ENCODE measurements around the gene MGMT. TPM values are rescaled to one million over a fixed set of nuclear protein-coding genes. Genes with fewer than 3 reads are reported as not detected.

The MGMT gene
- total RNA-seq, 1 experiment from 2014 or later = 21.2 TPM

DNA sequence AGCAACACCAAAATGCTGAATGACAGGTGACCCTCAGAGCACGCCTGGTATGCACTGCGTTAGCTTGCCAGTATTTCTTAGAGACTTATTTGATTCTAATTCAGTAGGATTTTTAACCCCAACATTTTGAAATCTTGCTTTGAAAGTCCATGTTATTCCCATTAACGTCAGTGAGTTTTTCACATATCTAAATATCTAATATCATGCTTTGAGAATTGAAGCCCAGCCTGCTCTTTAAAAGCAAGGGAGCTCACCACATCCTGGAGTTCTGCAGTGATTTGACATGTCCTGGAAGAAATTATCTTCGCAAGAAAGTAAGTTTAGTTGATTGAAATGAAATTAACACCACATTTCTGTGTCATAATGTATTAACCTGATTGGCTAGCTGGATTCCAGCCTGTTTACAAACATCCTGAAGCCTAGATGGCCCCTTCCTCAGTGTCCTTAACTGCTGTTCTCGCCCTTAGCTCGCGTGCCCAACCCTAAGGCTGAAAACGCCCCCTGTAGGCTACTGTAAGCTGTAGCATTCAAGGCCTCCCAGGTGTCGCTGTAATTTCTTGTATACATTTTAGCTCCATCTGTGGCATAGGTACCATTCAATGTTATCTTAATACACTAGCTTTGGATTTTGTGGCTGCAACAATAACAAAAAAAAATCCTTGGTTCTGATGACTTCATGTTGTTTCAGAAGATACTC, 191.5 kb downstream of the MGMT start:
- no peak overlapping the region for H3K4me2 ChIP-seq
- no TSS peak for BruUV-seq (replicated peaks)
- no peaks in the 10 kb centered on the region for H3K79me2 ChIP-seq (ENCODE audit: low read depth)
- no peaks in the 10 kb centered on the region for H3F3A ChIP-seq (ENCODE audit: insufficient read depth, low read depth)
- CTCF ChIA-PET = interaction anchor here (0.5 kb wide), 1 partner anchor 169 kb away, joined by 8 read pairs; no protein-coding TSS in a partner anchor
- no peak overlapping the region for H3K27ac ChIP-seq
- H3K27me3 ChIP-seq (ENCODE audit: insufficient read depth, low read depth) = no peaks in the 10 kb centered on the region
- TF ChIP-seq EZH2 (IDR thresholded peaks at IDR 0.05; ENCODE audit: low read depth) = no peak
- TF ChIP-seq, protein P1, sequence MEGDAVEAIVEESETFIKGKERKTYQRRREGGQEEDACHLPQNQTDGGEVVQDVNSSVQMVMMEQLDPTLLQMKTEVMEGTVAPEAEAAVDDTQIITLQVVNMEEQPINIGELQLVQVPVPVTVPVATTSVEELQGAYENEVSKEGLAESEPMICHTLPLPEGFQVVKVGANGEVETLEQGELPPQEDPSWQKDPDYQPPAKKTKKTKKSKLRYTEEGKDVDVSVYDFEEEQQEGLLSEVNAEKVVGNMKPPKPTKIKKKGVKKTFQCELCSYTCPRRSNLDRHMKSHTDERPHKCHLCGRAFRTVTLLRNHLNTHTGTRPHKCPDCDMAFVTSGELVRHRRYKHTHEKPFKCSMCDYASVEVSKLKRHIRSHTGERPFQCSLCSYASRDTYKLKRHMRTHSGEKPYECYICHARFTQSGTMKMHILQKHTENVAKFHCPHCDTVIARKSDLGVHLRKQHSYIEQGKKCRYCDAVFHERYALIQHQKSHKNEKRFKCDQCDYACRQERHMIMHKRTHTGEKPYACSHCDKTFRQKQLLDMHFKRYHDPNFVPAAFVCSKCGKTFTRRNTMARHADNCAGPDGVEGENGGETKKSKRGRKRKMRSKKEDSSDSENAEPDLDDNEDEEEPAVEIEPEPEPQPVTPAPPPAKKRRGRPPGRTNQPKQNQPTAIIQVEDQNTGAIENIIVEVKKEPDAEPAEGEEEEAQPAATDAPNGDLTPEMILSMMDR (conservative IDR thresholded peaks at IDR 0.05) = peak; percentile 32; the same call in 1 of the 2 replicates
- no peaks in the 10 kb centered on the region for H3K4me1 ChIP-seq (replicated peaks; ENCODE audit: insufficient read depth)
- intact Hi-C loops (cut with micrococcal nuclease; ENCODE audit: unreplicated experiment) = no loop called here
- no peak overlapping the region for H3K4me3 ChIP-seq
- no peak for DNase-seq
- POLR2A ChIA-PET (ENCODE audit: unreplicated experiment) = no interaction called here
- no peak overlapping the region for H2AFZ ChIP-seq
- no peaks in the 10 kb centered on the region for H3K36me3 ChIP-seq (ENCODE audit: low read depth)
- no peaks in the 10 kb centered on the region for H4K20me1 ChIP-seq (ENCODE audit: insufficient read depth)
- H3K9me2 ChIP-seq (ENCODE audit: insufficient read depth) = no peaks in the 10 kb centered on the region
- H3K9me3 ChIP-seq (ENCODE audit: insufficient read depth, low read depth) = no peaks in the 10 kb centered on the region

DNA sequence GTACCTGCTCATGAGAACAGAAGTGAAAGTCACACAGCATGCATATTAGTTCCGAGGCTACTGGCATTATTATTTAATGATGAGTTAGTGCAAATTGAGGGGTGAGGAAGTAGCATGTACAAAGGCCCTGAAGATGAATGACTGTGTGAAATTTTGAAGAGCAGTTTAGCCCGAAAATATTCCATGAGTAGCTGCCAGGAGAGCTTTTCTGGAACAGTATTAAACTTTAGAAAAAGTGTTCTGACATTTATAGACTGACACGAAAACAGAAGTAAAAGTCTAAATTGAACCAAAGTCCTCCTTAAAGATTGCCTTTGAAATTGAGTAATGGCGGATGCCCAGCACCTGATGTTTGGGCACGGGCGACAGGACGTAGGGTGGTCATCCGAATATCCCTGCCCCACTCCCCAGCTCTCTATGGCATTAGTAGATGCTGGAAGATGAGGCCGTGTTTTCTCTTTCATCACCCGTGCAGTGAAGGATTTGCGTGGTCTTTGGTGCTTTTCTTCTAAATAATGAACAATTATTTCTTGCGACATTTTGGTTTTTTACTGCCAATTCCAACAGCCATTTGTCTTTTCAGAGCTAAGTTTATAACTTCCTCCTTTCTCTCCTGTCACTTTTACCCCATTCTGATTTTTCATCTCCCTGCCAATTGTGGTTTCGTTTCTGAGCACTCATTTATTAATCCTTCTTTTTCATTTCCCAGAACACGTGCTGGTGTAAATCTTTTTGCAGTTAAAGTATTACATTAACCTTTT, 192.6 kb downstream of the MGMT start:
- BruUV-seq (replicated peaks) = no TSS peak
- no peaks in the 10 kb centered on the region for H4K20me1 ChIP-seq (ENCODE audit: insufficient read depth)
- H3K4me2 ChIP-seq = no peak overlapping the region
- H3K79me2 ChIP-seq (ENCODE audit: low read depth) = no peaks in the 10 kb centered on the region
- ChIA-PET POLR2A (ENCODE audit: unreplicated experiment) (no interaction called here), CTCF (no interaction called here)
- no peak overlapping the region for H3K27ac ChIP-seq
- no peaks in the 10 kb centered on the region for H3K36me3 ChIP-seq (ENCODE audit: low read depth)
- no peak for DNase-seq
- no peaks in the 10 kb centered on the region for H3K27me3 ChIP-seq (ENCODE audit: insufficient read depth, low read depth)
- TF ChIP-seq, protein P1 (conservative IDR thresholded peaks at IDR 0.05) = no peak
- no peak for TF ChIP-seq EZH2 (IDR thresholded peaks at IDR 0.05; ENCODE audit: low read depth)
- H3K4me1 ChIP-seq (replicated peaks; ENCODE audit: insufficient read depth) = no peaks in the 10 kb centered on the region
- H3F3A ChIP-seq (ENCODE audit: insufficient read depth, low read depth) = no peaks in the 10 kb centered on the region
- no peak overlapping the region for H3K4me3 ChIP-seq
- H3K9me3 ChIP-seq (ENCODE audit: insufficient read depth, low read depth) = no peaks in the 10 kb centered on the region
- no peak overlapping the region for H2AFZ ChIP-seq
- no peaks in the 10 kb centered on the region for H3K9me2 ChIP-seq (ENCODE audit: insufficient read depth)
- intact Hi-C loops (cut with micrococcal nuclease; ENCODE audit: unreplicated experiment) = no loop called here

- Histone ChIP-seq H3K79me2 (ENCODE audit: low read depth) (no peaks in the 10 kb centered on the region), H3K9me3 (ENCODE audit: insufficient read depth, low read depth) (no peaks in the 10 kb centered on the region), H3K4me1 (replicated peaks; ENCODE audit: insufficient read depth) (no peaks in the 10 kb centered on the region), H3K27ac (no peak overlapping the region), H4K20me1 (ENCODE audit: insufficient read depth) (no peaks in the 10 kb centered on the region), H3F3A (ENCODE audit: insufficient read depth, low read depth) (no peaks in the 10 kb centered on the region), H3K27me3 (ENCODE audit: insufficient read depth, low read depth) (no peaks in the 10 kb centered on the region), H2AFZ (no peak overlapping the region), H3K36me3 (ENCODE audit: low read depth) (no peaks in the 10 kb centered on the region), H3K4me3 (no peak overlapping the region), H3K9me2 (ENCODE audit: insufficient read depth) (no peaks in the 10 kb centered on the region), H3K4me2 (no peak overlapping the region)
- TF ChIP-seq EZH2 (IDR thresholded peaks at IDR 0.05; ENCODE audit: low read depth) = no peak
- TF ChIP-seq, protein P1 (conservative IDR thresholded peaks at IDR 0.05) = no peak
- no TSS peak for BruUV-seq (replicated peaks)
- DNase-seq = no peak
- intact Hi-C loops (cut with micrococcal nuclease; ENCODE audit: unreplicated experiment) = no loop called here
- ChIA-PET CTCF (no interaction called here), POLR2A (ENCODE audit: unreplicated experiment) (no interaction called here)
Observed at GRCh38 chr10:129660569-129660968, 193.5 kb downstream of the MGMT start.

Data from PC-9 (cell line).